Stimulated activated naive CD8-positive, alpha-beta T cell treated with anti-CD3 and anti-CD28 coated beads, Interleukin-15, Interleukin-2, amounts not matched to agents 100 ng/mL and 50 ng/mL, for 24 hours (primary cell): ENCODE results near the gene HIVEP3.

Experiments used
- H3K27ac Mint-ChIP-seq: one replicate; pipeline ENCODE4 v1.8.0; 2021; ENCODE audit warnings: mild to moderate bottlenecking, mixed read lengths
- H3K27me3 Mint-ChIP-seq: one replicate; pipeline ENCODE4 v1.8.0; 2021; ENCODE audit warnings: mixed read lengths
- H3K36me3 Mint-ChIP-seq: one replicate; pipeline ENCODE4 v1.8.0; 2021; ENCODE audit warnings: low read depth, mixed read lengths
- H3K4me1 Mint-ChIP-seq: one replicate; pipeline ENCODE4 v1.8.0; 2021; ENCODE audit warnings: low read depth, mixed read lengths
- H3K4me3 Mint-ChIP-seq: one replicate; pipeline ENCODE4 v1.8.0; 2021; ENCODE audit warnings: mild to moderate bottlenecking, mixed read lengths
- H3K9me3 Mint-ChIP-seq: one replicate; pipeline ENCODE4 v1.8.0; 2021; ENCODE audit warnings: mixed read lengths

Gene HIVEP3

DNA sequence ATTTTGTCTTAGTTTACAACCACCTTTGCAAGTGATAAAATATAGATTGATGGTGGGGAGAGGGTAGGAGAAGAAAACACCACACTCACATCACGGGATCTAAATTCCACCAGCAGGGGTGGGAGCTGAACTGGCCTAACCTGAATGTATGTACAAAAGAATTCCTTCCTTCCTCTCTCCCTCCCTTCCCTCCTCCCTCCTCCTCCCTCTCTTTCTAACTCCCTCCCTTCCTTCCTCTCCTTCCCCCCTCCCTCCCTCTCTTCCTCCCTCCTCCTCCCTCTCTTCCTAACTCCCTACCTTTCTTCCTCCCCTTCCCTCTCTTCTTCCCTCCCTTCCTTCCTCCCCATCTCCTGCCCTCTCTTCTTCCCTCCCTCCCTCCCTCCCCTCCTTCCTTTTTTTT, 40.2 kb downstream of the HIVEP3 start:
- Mint-ChIP-seq H3K9me3 (no peaks in the 10 kb centered on the region), H3K27ac (no peak overlapping the region)

DNA sequence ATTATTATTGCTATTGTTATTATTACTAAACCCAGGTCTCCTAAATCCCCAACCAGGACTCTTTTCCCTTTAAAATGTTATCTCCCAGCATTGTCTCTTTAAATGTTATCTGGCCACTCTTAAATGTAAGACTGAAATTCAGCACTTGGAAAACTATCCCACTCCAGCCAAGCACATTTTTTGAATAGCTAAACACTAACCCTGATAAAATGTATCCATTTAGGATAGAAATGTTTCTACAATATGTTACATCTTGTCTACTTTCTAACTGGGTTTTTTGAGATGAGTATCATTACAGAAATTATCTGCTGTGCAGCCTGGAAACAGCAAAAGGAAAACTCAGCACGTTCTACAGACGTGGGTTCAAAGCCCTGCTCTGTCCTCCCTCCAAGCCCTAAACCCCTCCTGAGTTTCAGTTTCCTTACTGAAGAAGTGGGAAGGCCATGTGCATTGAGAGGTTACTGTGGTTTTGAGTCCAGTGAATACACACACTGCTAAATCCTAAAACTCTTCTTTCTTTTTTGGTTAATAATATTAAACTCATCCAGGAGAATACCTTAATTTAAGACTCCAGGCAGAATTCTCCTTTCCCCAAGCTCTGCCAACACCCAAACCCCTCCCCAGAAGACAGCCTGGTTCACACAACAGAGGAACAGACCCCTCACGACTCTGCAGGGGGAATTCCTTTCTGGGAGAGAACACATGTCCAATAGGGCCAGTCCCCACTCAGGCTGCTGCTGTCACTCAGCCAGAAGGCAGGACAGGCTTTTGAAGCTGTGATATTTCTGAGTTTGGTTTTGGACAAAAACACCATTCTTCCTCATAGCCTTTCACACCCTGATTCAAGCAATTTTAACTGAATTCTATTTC, 41.9 kb downstream of the HIVEP3 start:
- no peaks in the 10 kb centered on the region for H3K36me3 Mint-ChIP-seq
- H3K27me3 Mint-ChIP-seq, result no peaks in the 10 kb centered on the region
- no peak overlapping the region for H3K27ac Mint-ChIP-seq
- no peak overlapping the region for H3K4me3 Mint-ChIP-seq
- peaks cover 15% of the 10 kb centered on the region for H3K4me1 Mint-ChIP-seq
- no peaks in the 10 kb centered on the region for H3K9me3 Mint-ChIP-seq

More for the DNA sequence above, 40.2 kb downstream of the HIVEP3 start:
- Mint-ChIP-seq H3K36me3 (no peaks in the 10 kb centered on the region), H3K4me1 (peaks cover 26% of the 10 kb centered on the region), H3K27me3 (no peaks in the 10 kb centered on the region), H3K4me3 (no peak overlapping the region)

DNA sequence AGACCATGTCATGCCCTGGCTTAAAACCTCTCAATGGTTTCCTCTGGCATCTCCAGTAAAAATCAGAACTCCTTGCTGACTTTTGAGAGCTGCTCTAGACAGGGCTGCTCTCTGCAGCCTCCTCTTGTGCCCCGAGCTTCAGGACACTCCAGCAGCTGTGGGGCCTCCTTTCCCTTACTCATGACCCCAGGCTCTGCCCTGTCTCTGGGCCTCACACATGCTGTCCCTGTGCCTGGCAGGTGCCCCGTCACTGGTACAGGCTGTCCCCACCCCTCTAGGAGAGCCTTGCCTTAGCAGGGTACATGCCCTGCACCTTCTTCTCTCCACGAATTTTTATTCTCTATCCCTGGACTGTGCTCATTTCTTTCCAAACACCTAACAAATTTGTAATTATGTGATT, 43.2 kb downstream of the HIVEP3 start:
- no peak overlapping the region for H3K4me3 Mint-ChIP-seq
- no peak overlapping the region for H3K27ac Mint-ChIP-seq
- H3K9me3 Mint-ChIP-seq, result no peaks in the 10 kb centered on the region
- peaks cover 22% of the 10 kb centered on the region for H3K4me1 Mint-ChIP-seq
- no peaks in the 10 kb centered on the region for H3K27me3 Mint-ChIP-seq
- H3K36me3 Mint-ChIP-seq, result no peaks in the 10 kb centered on the region

DNA sequence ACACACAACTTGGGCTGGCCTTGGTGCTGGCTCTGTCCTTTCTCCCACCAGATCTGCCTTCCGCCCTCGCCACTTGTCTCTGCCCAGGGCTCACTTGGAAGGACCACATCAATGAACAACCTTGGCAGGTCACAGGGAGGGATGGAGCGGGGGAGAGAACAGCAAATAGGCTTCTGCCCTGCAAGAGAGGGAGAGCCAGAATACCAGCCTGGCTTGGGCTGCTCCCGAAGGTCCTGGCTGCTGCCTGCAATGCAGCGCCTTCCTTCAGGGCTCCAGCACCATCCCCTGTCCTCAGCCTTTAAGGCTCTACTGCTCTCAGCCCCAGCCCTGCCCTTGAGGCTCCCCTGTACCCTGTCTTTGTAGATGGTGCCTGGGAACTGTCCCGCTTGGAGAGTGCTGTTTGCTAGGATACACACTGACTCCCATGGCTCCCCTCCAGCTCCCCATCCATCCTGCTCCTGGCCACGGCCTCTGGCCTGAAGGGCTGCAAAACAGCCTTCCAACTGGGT, 43.8 kb downstream of the HIVEP3 start:
- Mint-ChIP-seq H3K4me1 (peaks cover 27% of the 10 kb centered on the region), H3K36me3 (no peaks in the 10 kb centered on the region)

DNA sequence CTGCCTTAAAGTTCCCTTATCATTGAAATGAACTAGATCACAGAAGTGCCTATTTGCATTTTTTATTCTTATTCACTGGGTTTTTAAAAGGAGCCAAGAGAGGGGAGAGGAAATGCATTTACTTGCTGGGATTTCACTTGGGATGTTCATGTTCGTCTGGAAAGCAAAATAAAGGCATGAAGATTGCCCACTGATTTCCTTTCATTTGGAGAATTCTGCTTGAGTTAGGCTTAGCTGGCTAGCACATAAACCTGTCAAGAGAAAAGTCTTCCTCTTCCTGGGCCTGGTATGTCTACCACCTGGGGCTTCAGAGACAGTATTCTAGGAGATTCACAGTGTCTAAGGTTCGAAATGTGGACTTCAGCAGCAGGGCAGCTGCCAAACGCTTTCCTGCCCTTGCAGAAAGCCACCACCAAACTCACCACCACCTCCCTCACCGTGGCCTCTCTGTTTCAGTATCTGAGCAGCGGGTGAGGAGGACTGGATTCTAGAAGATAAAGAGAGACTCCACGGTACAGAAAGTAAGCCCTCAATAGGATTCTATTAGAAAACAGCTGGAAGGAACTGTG, 44.5 kb downstream of the HIVEP3 start:
- Mint-ChIP-seq H3K4me1 (peaks cover 32% of the 10 kb centered on the region), H3K27me3 (no peaks in the 10 kb centered on the region), H3K36me3 (no peaks in the 10 kb centered on the region), H3K9me3 (no peaks in the 10 kb centered on the region), H3K27ac (no peak overlapping the region), H3K4me3 (no peak overlapping the region)

More for the DNA sequence above, 43.8 kb downstream of the HIVEP3 start:
- Mint-ChIP-seq H3K27me3 (no peaks in the 10 kb centered on the region), H3K9me3 (no peaks in the 10 kb centered on the region), H3K27ac (no peak overlapping the region), H3K4me3 (no peak overlapping the region)

DNA sequence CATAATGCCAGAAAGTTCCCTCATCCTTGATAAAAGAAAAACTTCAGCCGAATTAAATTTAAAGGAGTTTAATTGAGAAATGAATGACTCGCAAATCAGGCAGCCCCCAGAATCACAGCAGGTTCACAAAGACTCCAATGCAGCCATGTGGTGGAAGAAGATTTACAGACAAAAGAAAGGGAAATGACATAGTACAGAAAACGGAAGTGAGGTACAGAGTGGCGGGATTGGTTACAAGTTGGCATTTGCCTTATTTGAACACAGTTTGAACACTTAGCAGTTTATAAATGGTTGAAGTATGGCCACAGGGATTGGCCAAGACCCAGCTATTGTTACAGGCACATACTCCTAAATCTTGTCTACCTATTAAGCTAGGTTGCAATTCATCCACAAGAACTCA, 46.6 kb downstream of the HIVEP3 start:
- H3K27me3 Mint-ChIP-seq, result no peaks in the 10 kb centered on the region
- H3K36me3 Mint-ChIP-seq, result no peaks in the 10 kb centered on the region
- H3K4me1 Mint-ChIP-seq, result peaks cover 46% of the 10 kb centered on the region
- no peak overlapping the region for H3K4me3 Mint-ChIP-seq
- H3K9me3 Mint-ChIP-seq, result no peaks in the 10 kb centered on the region
- H3K27ac Mint-ChIP-seq, result no peak overlapping the region

DNA sequence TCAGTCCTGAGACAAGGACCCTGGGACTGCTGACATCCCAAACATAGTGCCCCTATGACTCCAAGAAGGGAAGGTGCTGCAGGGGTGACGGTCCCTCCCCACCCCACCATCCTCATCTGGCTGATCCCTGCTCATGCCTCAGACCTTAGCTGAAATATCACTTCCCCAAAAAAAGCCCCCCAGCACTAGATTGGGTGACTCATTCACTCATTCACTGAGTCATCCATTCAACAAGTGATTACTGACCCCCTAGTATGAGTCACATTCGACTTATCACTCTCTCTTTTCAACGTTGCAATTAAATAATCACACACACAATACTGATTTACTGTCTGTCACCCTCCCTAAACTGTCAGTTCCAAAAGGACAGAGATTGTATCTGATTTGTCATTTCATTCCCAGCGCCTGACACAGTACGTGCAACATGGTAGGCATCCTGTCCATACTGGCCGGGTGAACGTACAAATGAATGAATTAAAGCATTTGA, 48.6 kb downstream of the HIVEP3 start:
- Mint-ChIP-seq H3K9me3 (no peaks in the 10 kb centered on the region), H3K36me3 (no peaks in the 10 kb centered on the region), H3K27me3 (no peaks in the 10 kb centered on the region), H3K4me1 (peaks cover 39% of the 10 kb centered on the region), H3K27ac (no peak overlapping the region), H3K4me3 (no peak overlapping the region)

DNA sequence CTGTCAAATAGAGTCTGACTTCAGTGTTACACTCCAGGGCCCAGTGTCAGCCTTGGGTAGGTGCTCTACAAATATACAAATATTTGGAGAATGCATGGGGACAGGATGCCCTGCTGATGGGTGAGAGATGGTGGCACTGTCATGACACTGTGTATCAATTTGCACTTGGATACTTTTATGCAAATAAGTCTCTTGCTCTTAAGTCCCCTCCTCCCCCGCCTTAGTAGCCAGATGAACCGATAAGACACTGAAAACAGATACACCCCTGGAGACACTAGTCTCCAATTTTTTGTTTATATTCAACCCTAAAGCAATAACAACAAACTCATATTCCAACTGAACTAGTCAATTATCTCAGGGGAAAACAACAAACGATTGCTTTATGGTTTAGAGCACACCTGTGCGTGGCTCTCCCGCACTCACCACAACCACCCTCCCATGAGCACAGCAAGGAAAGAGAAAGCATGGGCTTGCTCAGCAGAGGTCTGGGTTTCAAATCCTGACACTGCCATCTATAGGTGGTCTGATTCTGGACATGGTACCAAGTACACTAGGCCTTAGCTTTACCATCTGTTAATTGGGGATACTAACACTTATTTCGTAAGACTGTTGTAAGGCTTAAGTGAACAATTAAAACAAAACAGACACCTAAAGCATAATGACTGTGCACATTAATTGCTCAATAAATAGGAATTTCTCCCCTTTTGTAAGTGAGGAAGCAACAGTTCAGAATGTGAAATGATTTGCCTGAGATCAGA, 50.3 kb downstream of the HIVEP3 start:
- no peaks in the 10 kb centered on the region for H3K27me3 Mint-ChIP-seq
- no peak overlapping the region for H3K27ac Mint-ChIP-seq
- H3K9me3 Mint-ChIP-seq, result no peaks in the 10 kb centered on the region
- no peaks in the 10 kb centered on the region for H3K36me3 Mint-ChIP-seq
- no peak overlapping the region for H3K4me3 Mint-ChIP-seq
- peaks cover 37% of the 10 kb centered on the region for H3K4me1 Mint-ChIP-seq

DNA sequence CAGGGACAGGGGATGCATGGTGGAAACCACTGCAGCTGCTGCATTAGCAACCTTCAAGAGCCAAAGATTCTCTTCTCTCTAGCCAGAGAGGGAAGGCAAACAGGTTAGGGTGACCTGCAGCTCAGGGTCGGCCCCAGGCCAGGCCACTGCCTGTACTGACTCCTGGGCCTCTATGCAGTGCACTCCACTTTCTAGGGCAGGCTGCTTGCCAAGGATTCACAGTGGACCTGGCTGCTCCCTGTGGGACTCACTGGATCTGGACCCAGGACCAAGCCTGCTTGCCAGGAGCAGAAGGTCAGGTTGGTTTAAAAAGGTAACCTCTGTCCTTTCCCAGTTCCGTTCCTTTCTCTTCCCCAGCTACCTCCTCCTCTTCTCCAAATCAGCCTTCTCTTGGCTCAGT, 52.4 kb downstream of the HIVEP3 start:
- Mint-ChIP-seq H3K36me3 (peaks cover 3% of the 10 kb centered on the region), H3K27me3 (no peaks in the 10 kb centered on the region), H3K4me3 (no peak overlapping the region), H3K27ac (no peak overlapping the region), H3K4me1 (peaks cover 55% of the 10 kb centered on the region), H3K9me3 (no peaks in the 10 kb centered on the region)

DNA sequence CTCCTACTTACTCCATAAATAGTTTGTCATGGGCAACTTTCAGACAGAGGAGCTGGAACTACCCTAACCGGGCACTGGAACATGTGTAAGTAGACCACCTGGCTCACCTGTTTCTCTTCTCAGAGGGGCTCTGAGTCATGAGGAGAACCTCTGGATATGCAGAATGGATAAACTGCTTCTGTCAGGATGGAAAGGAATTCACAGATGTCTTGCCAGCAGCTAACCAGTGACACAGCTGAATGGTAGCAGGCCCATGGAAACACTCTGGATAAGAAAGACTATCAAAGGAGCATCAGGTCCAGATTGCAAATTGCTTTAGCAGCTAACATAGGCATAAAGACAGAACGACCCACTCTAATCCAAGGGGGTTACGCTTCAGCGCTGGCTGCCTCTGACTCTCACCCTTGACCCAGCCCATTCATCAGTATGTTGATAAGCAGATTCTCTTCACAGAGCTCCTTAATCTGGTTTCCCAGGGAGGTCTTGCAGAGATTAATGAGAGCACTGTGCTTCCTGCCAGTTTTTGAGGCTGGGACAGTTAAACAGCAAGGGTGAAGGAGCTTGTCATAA, 54.2 kb downstream of the HIVEP3 start:
- Mint-ChIP-seq H3K27ac (no peak overlapping the region), H3K36me3 (peaks cover 3% of the 10 kb centered on the region), H3K4me3 (no peak overlapping the region), H3K27me3 (no peaks in the 10 kb centered on the region), H3K9me3 (no peaks in the 10 kb centered on the region), H3K4me1 (peaks cover 59% of the 10 kb centered on the region)

DNA sequence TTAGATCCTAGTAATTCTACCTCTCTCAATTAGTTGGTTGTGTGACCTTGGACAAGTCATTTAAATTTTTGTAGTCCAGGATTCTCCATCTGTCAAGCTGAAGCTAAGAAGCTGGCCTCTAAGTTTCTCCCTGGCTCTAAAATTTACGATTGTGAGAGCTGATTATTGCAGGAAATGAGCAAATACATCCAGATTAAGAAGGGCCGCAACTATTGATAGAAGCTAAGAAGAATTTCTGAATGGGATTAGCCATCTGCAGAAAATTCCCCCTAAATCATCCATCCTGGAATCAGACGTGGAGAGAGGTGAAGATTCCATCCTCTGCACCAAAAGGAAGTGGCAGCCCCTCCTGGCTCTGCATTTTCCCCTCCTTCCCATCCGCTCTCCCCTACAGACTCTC, 55.0 kb downstream of the HIVEP3 start:
- H3K4me3 Mint-ChIP-seq, result no peak overlapping the region
- H3K27ac Mint-ChIP-seq, result no peak overlapping the region
- H3K27me3 Mint-ChIP-seq, result no peaks in the 10 kb centered on the region
- H3K36me3 Mint-ChIP-seq, result peaks cover 3% of the 10 kb centered on the region
- H3K9me3 Mint-ChIP-seq, result no peaks in the 10 kb centered on the region
- H3K4me1 Mint-ChIP-seq, result peaks cover 55% of the 10 kb centered on the region

DNA sequence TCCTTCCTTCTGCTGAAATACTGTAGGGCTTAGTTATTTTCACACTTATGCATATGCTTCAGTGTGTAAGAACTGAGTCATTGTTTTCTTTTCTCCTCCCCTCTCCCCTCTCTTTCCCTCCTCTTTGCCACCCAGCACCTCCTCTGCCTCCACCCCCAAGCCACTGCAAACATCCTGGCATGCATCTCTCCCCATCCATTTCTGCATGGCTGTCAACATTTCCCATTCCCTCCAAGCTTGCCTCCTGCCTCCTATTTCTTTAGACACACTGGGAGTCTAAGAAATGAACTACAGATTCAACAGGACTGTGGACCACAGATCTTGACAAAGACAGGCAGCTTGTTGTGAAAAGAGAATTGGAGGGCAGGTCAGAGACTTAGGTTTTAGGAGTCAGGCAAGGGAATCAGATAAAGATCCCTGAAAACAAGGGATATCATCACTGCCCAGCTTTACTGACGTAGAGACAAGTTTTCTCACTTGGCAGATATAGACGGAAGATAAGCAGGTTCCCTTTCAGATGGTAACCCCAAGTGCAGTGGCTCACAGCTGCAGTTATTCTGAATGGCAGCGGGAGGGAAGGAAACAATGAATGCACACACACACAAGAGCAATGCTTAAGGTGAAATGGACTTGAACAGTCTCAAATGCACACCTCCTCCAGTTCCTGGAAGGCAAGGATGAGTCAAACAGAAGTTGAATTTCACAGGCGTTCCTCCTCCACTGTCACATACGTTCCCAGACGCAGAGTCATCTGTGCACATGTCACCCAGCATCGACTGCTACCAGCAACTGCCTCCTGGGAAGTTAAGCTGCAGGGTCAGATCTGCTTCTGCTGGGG, 56.1 kb downstream of the HIVEP3 start:
- H3K9me3 Mint-ChIP-seq, result no peaks in the 10 kb centered on the region
- no peaks in the 10 kb centered on the region for H3K27me3 Mint-ChIP-seq
- peaks cover 44% of the 10 kb centered on the region for H3K4me1 Mint-ChIP-seq
- peaks cover 3% of the 10 kb centered on the region for H3K36me3 Mint-ChIP-seq
- peak overlapping the region; percentile 91 for H3K27ac Mint-ChIP-seq
- peak overlapping the region; percentile 40 for H3K4me3 Mint-ChIP-seq

DNA sequence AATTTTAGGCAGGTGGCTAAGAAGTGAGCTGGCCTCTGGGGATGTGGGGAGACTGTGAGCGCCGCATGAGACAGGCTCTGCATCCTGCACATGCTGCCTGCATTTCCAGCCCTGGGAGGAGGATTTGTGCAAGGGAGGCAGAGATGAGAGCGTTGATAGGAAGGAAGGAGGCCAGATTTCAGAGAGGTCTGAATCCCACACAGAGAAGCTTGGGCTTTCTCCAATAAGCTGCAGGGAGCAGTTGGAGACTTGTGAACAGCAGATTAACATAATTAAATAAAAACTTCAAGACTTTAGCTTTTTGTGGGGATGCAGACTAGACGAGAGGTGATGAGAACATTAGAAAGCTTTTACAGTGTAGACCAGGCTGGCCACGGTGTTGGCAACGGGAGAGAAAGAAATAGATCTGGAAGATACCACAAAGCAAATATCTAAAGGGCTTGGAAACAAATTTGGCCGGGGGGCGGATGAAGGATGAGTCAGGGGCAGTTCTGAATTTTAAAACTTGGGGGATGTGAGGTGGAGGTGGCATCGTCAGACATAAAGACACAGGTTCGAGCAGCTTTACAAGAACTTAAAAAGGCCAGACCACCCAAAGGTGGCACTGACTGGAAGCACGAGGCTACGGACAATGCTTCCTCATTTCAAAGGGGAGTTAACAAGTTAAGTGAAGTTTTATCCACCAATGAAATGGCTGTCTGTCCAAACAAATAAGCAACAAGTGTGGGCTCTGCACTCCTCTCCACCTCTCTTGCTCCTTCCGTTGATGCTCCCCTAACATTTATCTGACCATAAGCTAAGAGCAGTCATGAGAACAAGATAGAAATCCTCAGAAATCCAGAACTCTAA, 57.0 kb downstream of the HIVEP3 start:
- peaks cover 3% of the 10 kb centered on the region for H3K36me3 Mint-ChIP-seq
- H3K27ac Mint-ChIP-seq, result peak overlapping the region; percentile 91
- no peaks in the 10 kb centered on the region for H3K27me3 Mint-ChIP-seq
- peak overlapping the region; percentile 40 for H3K4me3 Mint-ChIP-seq
- no peaks in the 10 kb centered on the region for H3K9me3 Mint-ChIP-seq
- peaks cover 42% of the 10 kb centered on the region for H3K4me1 Mint-ChIP-seq
